Sigmoid colon (tissue), 3 donors: ENCODE results near the gene ALDH1L1.

Experiments used
- POLR2A ChIP-seq, 2 donors: fragments of 450-650 bp; IDR thresholded peaks; one replicate each; pipeline ENCODE4 v1.6.1; 2016; ENCODE audit warnings: antibody characterized with exemption in 2 of 2, mild to moderate bottlenecking in 2 of 2, moderate library complexity in 2 of 2
- TF ChIP-seq, protein P1 (sequence below), 4 experiments: fragments of 450-650 bp in 3 of 4; fragments of 200-600 bp in 1 of 4; IDR thresholded peaks; one replicate each; pipeline ENCODE4 v1.5.1; 2016 to 2019; ENCODE audit warnings: antibody characterized with exemption in 4 of 4, mild to moderate bottlenecking in 3 of 4, moderate library complexity in 2 of 4

DNA sequence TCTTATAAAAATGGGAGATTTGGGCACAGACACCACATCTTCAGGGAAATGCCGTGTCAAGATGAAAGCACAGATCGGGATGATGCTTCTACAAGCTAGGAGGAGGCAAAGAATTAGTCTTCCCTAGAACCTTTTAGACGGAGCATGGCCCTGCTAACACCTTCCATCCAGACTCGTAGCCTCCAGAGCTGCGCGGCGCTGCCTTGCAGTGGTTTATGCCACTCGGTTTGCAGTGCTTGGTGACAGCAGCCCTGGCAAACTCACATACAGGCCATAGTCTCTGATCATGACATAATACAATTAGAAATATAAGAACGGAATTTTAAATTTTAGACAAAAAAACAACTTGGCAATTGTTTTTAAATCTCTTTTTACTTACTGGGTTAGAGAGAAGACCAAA, 59.3 kb downstream of the ALDH1L1 start:
- TF ChIP-seq, protein P1, sequence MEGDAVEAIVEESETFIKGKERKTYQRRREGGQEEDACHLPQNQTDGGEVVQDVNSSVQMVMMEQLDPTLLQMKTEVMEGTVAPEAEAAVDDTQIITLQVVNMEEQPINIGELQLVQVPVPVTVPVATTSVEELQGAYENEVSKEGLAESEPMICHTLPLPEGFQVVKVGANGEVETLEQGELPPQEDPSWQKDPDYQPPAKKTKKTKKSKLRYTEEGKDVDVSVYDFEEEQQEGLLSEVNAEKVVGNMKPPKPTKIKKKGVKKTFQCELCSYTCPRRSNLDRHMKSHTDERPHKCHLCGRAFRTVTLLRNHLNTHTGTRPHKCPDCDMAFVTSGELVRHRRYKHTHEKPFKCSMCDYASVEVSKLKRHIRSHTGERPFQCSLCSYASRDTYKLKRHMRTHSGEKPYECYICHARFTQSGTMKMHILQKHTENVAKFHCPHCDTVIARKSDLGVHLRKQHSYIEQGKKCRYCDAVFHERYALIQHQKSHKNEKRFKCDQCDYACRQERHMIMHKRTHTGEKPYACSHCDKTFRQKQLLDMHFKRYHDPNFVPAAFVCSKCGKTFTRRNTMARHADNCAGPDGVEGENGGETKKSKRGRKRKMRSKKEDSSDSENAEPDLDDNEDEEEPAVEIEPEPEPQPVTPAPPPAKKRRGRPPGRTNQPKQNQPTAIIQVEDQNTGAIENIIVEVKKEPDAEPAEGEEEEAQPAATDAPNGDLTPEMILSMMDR (IDR thresholded peaks at IDR 0.05), result no peak
- no peak for TF ChIP-seq POLR2A (IDR thresholded peaks at IDR 0.05)
